Keratinocyte (primary cell): ENCODE measurements around the gene SYNE4. TPM values are rescaled to one million over a fixed set of nuclear protein-coding genes. Genes with fewer than 3 reads are reported as not detected.

Experiments used
- DNase-seq: peaks from one replicate; pipeline ENCODE4 v3.0.0-alpha.2; 2011; ENCODE audit warnings: low read depth, missing footprints, low spot score
- FAIRE-seq: peaks from 2 replicates; lab custom pipeline; 2011; peaks lifted over from hg19 to GRCh38; lab: Jason Lieb, UNC
- H2AFZ ChIP-seq: 2 replicates; pipeline ENCODE4 v1.6.0; 2012; ENCODE audit warnings: low read length, control low read depth, inconsistent platforms; ENCODE audit not compliant: control insufficient read depth
- H3K27ac ChIP-seq: 2 replicates; pipeline ENCODE4 v1.5.1; 2011; ENCODE audit warnings: low read length; ENCODE audit not compliant: control insufficient read depth, insufficient read depth
- H3K27me3 ChIP-seq: 3 replicates; pipeline ENCODE4 v1.6.0; 2011; ENCODE audit warnings: low read length; ENCODE audit not compliant: control insufficient read depth, insufficient read depth; ENCODE audit errors: extremely low read depth
- H3K36me3 ChIP-seq, 2 experiments: 2 replicates in 1 of 2; 3 replicates in 1 of 2; pipeline ENCODE4 v1.5.1; 2011; ENCODE audit warnings: low read length in 2 of 2, mild to moderate bottlenecking in 1 of 2; ENCODE audit not compliant: control insufficient read depth in 2 of 2, insufficient read depth in 2 of 2; ENCODE audit errors: extremely low read depth in 1 of 2
- H3K4me1 ChIP-seq: 3 replicates; pipeline ENCODE4 v1.5.1; 2011; ENCODE audit warnings: low read length; ENCODE audit not compliant: control insufficient read depth, insufficient read depth; ENCODE audit errors: extremely low read depth
- H3K4me2 ChIP-seq: 3 replicates; pipeline ENCODE4 v1.6.0; 2011; ENCODE audit warnings: low read depth, low read length; ENCODE audit not compliant: control insufficient read depth, insufficient read depth; ENCODE audit errors: extremely low read depth
- H3K4me3 ChIP-seq, 3 experiments: fragments of 200-600 bp in 1 of 3; sonication (generic) in 1 of 3; 2 replicates in 2 of 3; 3 replicates in 1 of 3; pipeline ENCODE4 v1.5.1; 2011 to 2016; ENCODE audit warnings: low read length in 3 of 3, mild to moderate bottlenecking in 3 of 3, control low read depth in 2 of 3, inconsistent platforms in 1 of 3, low read depth in 1 of 3, mixed read lengths in 1 of 3, mixed run types in 1 of 3, moderate library complexity in 1 of 3; ENCODE audit not compliant: control insufficient read depth in 2 of 3, insufficient read depth in 2 of 3; ENCODE audit errors: extremely low read depth in 1 of 3
- H3K79me2 ChIP-seq: 2 replicates; pipeline ENCODE4 v1.6.0; 2012; ENCODE audit warnings: low read length; ENCODE audit not compliant: control insufficient read depth, insufficient read depth
- H3K9ac ChIP-seq: 3 replicates; pipeline ENCODE4 v1.6.0; 2011; ENCODE audit warnings: low read length; ENCODE audit not compliant: control insufficient read depth, insufficient read depth; ENCODE audit errors: extremely low read depth
- H3K9me1 ChIP-seq: 3 replicates; pipeline ENCODE4 v1.6.0; 2011; ENCODE audit warnings: low read length; ENCODE audit not compliant: control insufficient read depth, insufficient read depth; ENCODE audit errors: extremely low read depth
- H3K9me3 ChIP-seq: 2 replicates; pipeline ENCODE4 v1.5.1; 2012; ENCODE audit warnings: low read depth, low read length; ENCODE audit not compliant: control insufficient read depth
- H4K20me1 ChIP-seq: 3 replicates; pipeline ENCODE4 v1.6.0; 2011; ENCODE audit warnings: low read length; ENCODE audit not compliant: control insufficient read depth, insufficient read depth; ENCODE audit errors: extremely low read depth
- CTCF ChIP-seq, 3 experiments: IDR thresholded peaks in 1 of 3; conservative IDR thresholded peaks in 1 of 3; optimal IDR thresholded peaks in 1 of 3; 2 replicates in 2 of 3; 3 replicates in 1 of 3; pipeline versions ENCODE3 to v1.5.1; 2011; ENCODE audit warnings: low read length in 3 of 3, mild to moderate bottlenecking in 3 of 3, moderate library complexity in 2 of 3, control low read depth in 1 of 3, inconsistent platforms in 1 of 3; ENCODE audit not compliant: insufficient read depth in 2 of 3; ENCODE audit errors: extremely low read depth in 1 of 3
- EZH2 ChIP-seq: IDR thresholded peaks from one replicate; pipeline ENCODE4 v1.6.1; 2012; ENCODE audit warnings: inconsistent platforms, mild to moderate bottlenecking, low read length, moderate library complexity
- dilution Hi-C: fragments of 300-500 bp; cut with MboI; formaldehyde crosslinking; loops from one replicate; pipeline ENCODE4 v1.7.0; 2020; ENCODE audit warnings: low sequenced_read_pairs; ENCODE audit not compliant: extremely low pct_ligation_motif_present
- polyA plus RNA-seq, 5 experiments: library from polyadenylated mRNA; depleted of rRNA in 3 of 5; stranded (reverse) in 3 of 5; stranded (forward) in 1 of 5; unstranded in 1 of 5; fragments of >200 nt; gene quantifications; 1 replicate in 1 of 5; 2 replicates in 3 of 5; 3 replicates in 1 of 5; pipeline versions ENCODE4 v1.2.1 to v1.2.3, GENCODE V29; 2011 to 2012; ENCODE audit warnings: missing spikeins in 2 of 5, low read depth in 1 of 5, low replicate concordance in 1 of 5
- small RNA-seq, 3 experiments: library from RNA; depleted of rRNA; stranded (forward); fragments of <200 nt; gene quantifications; one replicate each; pipeline ENCODE3, GENCODE V24; 2012; ENCODE audit warnings: low read depth in 3 of 3, low replicate concordance in 1 of 3; ENCODE audit not compliant: insufficient read length in 3 of 3

Gene SYNE4
- polyA plus RNA-seq, 1 donor (not counting 4 experiments of a cell fraction or from before 2014, with no cell fraction given) = 0.28 TPM

GRCh38 chr19:35955881-35956634 is 52.6 kb downstream of the SYNE4 start:
- DNase-seq (no peak), FAIRE-seq (no peak)
- TF ChIP-seq EZH2 (no peak), CTCF (optimal IDR thresholded peaks at IDR 0.05 in 1 of 3, IDR thresholded peaks at IDR 0.05 in 1 of 3, conservative IDR thresholded peaks at IDR 0.05 in 1 of 3; ENCODE audit: extremely low read depth in 1 of 3, insufficient read depth in 2 of 3, low read length in 3 of 3) (no peak)
- Histone ChIP-seq H3K4me2 (no peak overlapping the region), H3K4me3 (no peak overlapping the region), H3K27ac (no peak overlapping the region), H2AFZ (no peak overlapping the region), H3K27me3 (peaks cover 33% of the 10 kb centered on the region), H3K9me1 (no peaks in the 10 kb centered on the region), H3K79me2 (no peaks in the 10 kb centered on the region), H3K9ac (no peak overlapping the region), H3K36me3 (no peaks in the 10 kb centered on the region), H4K20me1 (peaks cover 4% of the 10 kb centered on the region), H3K4me1 (no peaks in the 10 kb centered on the region), H3K9me3 (no peaks in the 10 kb centered on the region)
- dilution Hi-C loops = no loop called here

Small RNA genes lying within 50 kb of the gene (small RNA-seq; reads per million reads assigned to genes)
- gene AF038458.1 = 0 reads per million in 3 experiments

Other genes with a start within 250 kb of the SYNE4 start
- 0.23 to 0.93 TPM (median 0.49 TPM) in 3 replicates for gene ARHGAP33, start 233.2 kb downstream of the SYNE4 start, polyA plus RNA-seq
- gene PRODH2, start 196.0 kb downstream of the SYNE4 start, polyA plus RNA-seq = not detected in 3 replicates
- not detected in 3 replicates for gene NPHS1, start 156.3 kb downstream of the SYNE4 start, polyA plus RNA-seq
- gene KIRREL2, start 151.9 kb downstream of the SYNE4 start, polyA plus RNA-seq = 0.02 TPM in 1 of 3 replicates, not detected in the others
- gene APLP1, start 140.2 kb downstream of the SYNE4 start, polyA plus RNA-seq = 0.50 to 0.95 TPM (median 0.66 TPM) in 3 replicates
- 3.9 to 6.0 TPM (median 5.0 TPM) in 3 replicates for gene NFKBID, start 108.3 kb downstream of the SYNE4 start, polyA plus RNA-seq
- 0.19 to 0.30 TPM (median 0.25 TPM) in 3 replicates for gene HCST, start 106.3 kb downstream of the SYNE4 start, polyA plus RNA-seq
- not detected in 3 replicates for gene TYROBP, start 100.5 kb downstream of the SYNE4 start, polyA plus RNA-seq
- 0.73 to 6.1 TPM (median 0.90 TPM) in 3 replicates for gene LRFN3, start 72.4 kb downstream of the SYNE4 start, polyA plus RNA-seq
- gene SDHAF1, start 13.6 kb downstream of the SYNE4 start, polyA plus RNA-seq = 7.3 to 11.9 TPM (median 8.0 TPM) in 3 replicates
- 27.8 to 37.1 TPM (median 36.7 TPM) in 3 replicates for gene ALKBH6, start 5.4 kb upstream of the SYNE4 start, polyA plus RNA-seq
- gene CLIP3, start 24.1 kb upstream of the SYNE4 start, polyA plus RNA-seq = 0.38 to 0.76 TPM (median 0.63 TPM) in 3 replicates
- 1.4 to 3.6 TPM (median 1.8 TPM) in 3 replicates for gene THAP8, start 45.5 kb upstream of the SYNE4 start, polyA plus RNA-seq
- gene WDR62, start 46.1 kb upstream of the SYNE4 start, polyA plus RNA-seq = 0.98 to 3.7 TPM (median 2.3 TPM) in 3 replicates
- not detected in 3 replicates for gene OVOL3, start 102.3 kb upstream of the SYNE4 start, polyA plus RNA-seq
- 31.3 to 63.2 TPM (median 34.3 TPM) in 3 replicates for gene POLR2I, start 106.1 kb upstream of the SYNE4 start, polyA plus RNA-seq
- 179 to 193 TPM (median 183 TPM) in 3 replicates for gene TBCB, start 106.7 kb upstream of the SYNE4 start, polyA plus RNA-seq
- gene CAPNS1, start 131.3 kb upstream of the SYNE4 start, polyA plus RNA-seq = 778 to 884 TPM (median 832 TPM) in 3 replicates
- gene COX7A1, start 143.6 kb upstream of the SYNE4 start, polyA plus RNA-seq = 1.6 to 7.1 TPM (median 2.6 TPM) in 3 replicates
- gene ZNF565, start 205.9 kb upstream of the SYNE4 start, polyA plus RNA-seq = 2.0 to 3.5 TPM (median 2.3 TPM) in 3 replicates
- 45.5 to 82.6 TPM (median 67.3 TPM) in 3 replicates for gene ZNF146, start 206.3 kb upstream of the SYNE4 start, polyA plus RNA-seq